ENCODE results near the gene ZNF423. TPM values are rescaled to one million over a fixed set of nuclear protein-coding genes. Genes with fewer than 3 reads are reported as not detected.

Gene ZNF423
- total RNA-seq, 2 experiments from 2014 or later = not detected

- no peaks in the 10 kb centered on the region for H3K9me3 Mint-ChIP-seq
- CTCF ChIA-PET = no interaction called here
- DNase-seq = no peak
- no peak overlapping the region for H3K4me3 Mint-ChIP-seq
- H3K27ac Mint-ChIP-seq = no peak overlapping the region
- no peaks in the 10 kb centered on the region for H3K36me3 Mint-ChIP-seq (ENCODE audit: low read depth)
- no peaks in the 10 kb centered on the region for H3K4me1 Mint-ChIP-seq
- POLR2A ChIA-PET = no interaction called here
- H3K27me3 Mint-ChIP-seq = no peaks in the 10 kb centered on the region
Measured at GRCh38 chr16:49621241-49622083, 234.4 kb downstream of the ZNF423 start.

GRCh38 chr16:49620869-49621240 lies 235.1 kb downstream of the ZNF423 start:
- no peaks in the 10 kb centered on the region for H3K4me1 Mint-ChIP-seq
- ChIA-PET POLR2A (no interaction called here), CTCF (no interaction called here)
- no peak for DNase-seq
- no peaks in the 10 kb centered on the region for H3K27me3 Mint-ChIP-seq
- H3K4me3 Mint-ChIP-seq = no peak overlapping the region
- H3K9me3 Mint-ChIP-seq = no peaks in the 10 kb centered on the region
- no peak overlapping the region for H3K27ac Mint-ChIP-seq
- no peaks in the 10 kb centered on the region for H3K36me3 Mint-ChIP-seq (ENCODE audit: low read depth)

GRCh38 chr16:49620158-49620868 lies 235.6 kb downstream of the ZNF423 start:
- ChIA-PET POLR2A (no interaction called here), CTCF (no interaction called here)
- Mint-ChIP-seq H3K36me3 (ENCODE audit: low read depth) (no peaks in the 10 kb centered on the region), H3K4me1 (no peaks in the 10 kb centered on the region), H3K27ac (no peak overlapping the region), H3K4me3 (no peak overlapping the region), H3K27me3 (no peaks in the 10 kb centered on the region), H3K9me3 (no peaks in the 10 kb centered on the region)
- no peak for DNase-seq

GRCh38 chr16:49619811-49620157 lies 236.1 kb downstream of the ZNF423 start:
- POLR2A ChIA-PET = no interaction called here
- Mint-ChIP-seq H3K36me3 (ENCODE audit: low read depth) (no peaks in the 10 kb centered on the region), H3K4me3 (no peak overlapping the region), H3K27ac (no peak overlapping the region), H3K9me3 (no peaks in the 10 kb centered on the region), H3K27me3 (no peaks in the 10 kb centered on the region), H3K4me1 (no peaks in the 10 kb centered on the region)
- DNase-seq = no peak
- CTCF ChIA-PET = no interaction called here

- peaks cover 3% of the 10 kb centered on the region for H3K27me3 Mint-ChIP-seq
- DNase-seq = no peak
- H3K36me3 Mint-ChIP-seq (ENCODE audit: low read depth) = no peaks in the 10 kb centered on the region
- no peak overlapping the region for H3K4me3 Mint-ChIP-seq
- no peaks in the 10 kb centered on the region for H3K4me1 Mint-ChIP-seq
- no peak overlapping the region for H3K27ac Mint-ChIP-seq
- no peaks in the 10 kb centered on the region for H3K9me3 Mint-ChIP-seq
- POLR2A ChIA-PET = no interaction called here
- CTCF ChIA-PET = no interaction called here
Measured at GRCh38 chr16:49618955-49619354, 237.0 kb downstream of the ZNF423 start.

GRCh38 chr16:49617710-49618330 lies 238.1 kb downstream of the ZNF423 start:
- CTCF ChIA-PET = no interaction called here
- H3K27ac Mint-ChIP-seq = no peak overlapping the region
- no peaks in the 10 kb centered on the region for H3K4me1 Mint-ChIP-seq
- H3K9me3 Mint-ChIP-seq = no peaks in the 10 kb centered on the region
- no peak for DNase-seq
- peaks cover 3% of the 10 kb centered on the region for H3K27me3 Mint-ChIP-seq
- H3K4me3 Mint-ChIP-seq = no peak overlapping the region
- H3K36me3 Mint-ChIP-seq (ENCODE audit: low read depth) = no peaks in the 10 kb centered on the region
- POLR2A ChIA-PET = no interaction called here

- POLR2A ChIA-PET = no interaction called here
- no peaks in the 10 kb centered on the region for H3K9me3 Mint-ChIP-seq
Measured at GRCh38 chr16:49617016-49617629, 238.8 kb downstream of the ZNF423 start.

GRCh38 chr16:49615576-49615975 lies 240.3 kb downstream of the ZNF423 start:
- H3K9me3 Mint-ChIP-seq = no peaks in the 10 kb centered on the region
- H3K4me3 Mint-ChIP-seq = no peak overlapping the region
- POLR2A ChIA-PET = no interaction called here
- no peaks in the 10 kb centered on the region for H3K36me3 Mint-ChIP-seq (ENCODE audit: low read depth)
- DNase-seq = no peak
- H3K27me3 Mint-ChIP-seq = peaks cover 9% of the 10 kb centered on the region
- no peak overlapping the region for H3K27ac Mint-ChIP-seq
- CTCF ChIA-PET = no interaction called here
- H3K4me1 Mint-ChIP-seq = no peaks in the 10 kb centered on the region

More at GRCh38 chr16:49617016-49617629, 238.8 kb downstream of the ZNF423 start:
- no peaks in the 10 kb centered on the region for H3K4me1 Mint-ChIP-seq
- CTCF ChIA-PET = no interaction called here
- no peak overlapping the region for H3K27ac Mint-ChIP-seq
- no peak overlapping the region for H3K4me3 Mint-ChIP-seq
- no peaks in the 10 kb centered on the region for H3K36me3 Mint-ChIP-seq (ENCODE audit: low read depth)
- H3K27me3 Mint-ChIP-seq = peaks cover 3% of the 10 kb centered on the region
- no peak for DNase-seq

- H3K27me3 Mint-ChIP-seq = peaks cover 18% of the 10 kb centered on the region
- ChIA-PET POLR2A (no interaction called here), CTCF (no interaction called here)
- no peak overlapping the region for H3K27ac Mint-ChIP-seq
- H3K9me3 Mint-ChIP-seq = no peaks in the 10 kb centered on the region
- no peak overlapping the region for H3K4me3 Mint-ChIP-seq
- no peaks in the 10 kb centered on the region for H3K4me1 Mint-ChIP-seq
- no peaks in the 10 kb centered on the region for H3K36me3 Mint-ChIP-seq (ENCODE audit: low read depth)
- DNase-seq = no peak
Measured at GRCh38 chr16:49610983-49611382, 244.9 kb downstream of the ZNF423 start.

GRCh38 chr16:49608779-49609178 lies 247.1 kb downstream of the ZNF423 start:
- Mint-ChIP-seq H3K27me3 (peaks cover 15% of the 10 kb centered on the region), H3K27ac (no peak overlapping the region), H3K9me3 (no peaks in the 10 kb centered on the region), H3K4me3 (no peak overlapping the region), H3K4me1 (no peaks in the 10 kb centered on the region), H3K36me3 (ENCODE audit: low read depth) (no peaks in the 10 kb centered on the region)
- POLR2A ChIA-PET = no interaction called here
- CTCF ChIA-PET = no interaction called here
- DNase-seq = no peak

- H3K27ac Mint-ChIP-seq = no peak overlapping the region
- DNase-seq = no peak
- CTCF ChIA-PET = no interaction called here
- H3K27me3 Mint-ChIP-seq = peaks cover 15% of the 10 kb centered on the region
- H3K4me3 Mint-ChIP-seq = no peak overlapping the region
- no peaks in the 10 kb centered on the region for H3K4me1 Mint-ChIP-seq
- POLR2A ChIA-PET = no interaction called here
- H3K36me3 Mint-ChIP-seq (ENCODE audit: low read depth) = no peaks in the 10 kb centered on the region
- no peaks in the 10 kb centered on the region for H3K9me3 Mint-ChIP-seq
Measured at GRCh38 chr16:49608098-49608497, 247.8 kb downstream of the ZNF423 start.

- H3K9me3 Mint-ChIP-seq = no peaks in the 10 kb centered on the region
- H3K4me1 Mint-ChIP-seq = no peaks in the 10 kb centered on the region
- no peak for DNase-seq
- ChIA-PET CTCF (no interaction called here), POLR2A (no interaction called here)
- no peak overlapping the region for H3K27ac Mint-ChIP-seq
- peaks cover 8% of the 10 kb centered on the region for H3K27me3 Mint-ChIP-seq
- no peaks in the 10 kb centered on the region for H3K36me3 Mint-ChIP-seq (ENCODE audit: low read depth)
- no peak overlapping the region for H3K4me3 Mint-ChIP-seq
Measured at GRCh38 chr16:49605536-49606254, 250.2 kb downstream of the ZNF423 start.

- H3K4me3 Mint-ChIP-seq = no peak overlapping the region
- no peaks in the 10 kb centered on the region for H3K9me3 Mint-ChIP-seq
- peaks cover 7% of the 10 kb centered on the region for H3K27me3 Mint-ChIP-seq
- POLR2A ChIA-PET = no interaction called here
- no peak overlapping the region for H3K27ac Mint-ChIP-seq
- no peaks in the 10 kb centered on the region for H3K36me3 Mint-ChIP-seq (ENCODE audit: low read depth)
- H3K4me1 Mint-ChIP-seq = no peaks in the 10 kb centered on the region
- CTCF ChIA-PET = no interaction called here
- no peak for DNase-seq
Measured at GRCh38 chr16:49604602-49605001, 251.3 kb downstream of the ZNF423 start.

All from activated CD4-positive, alpha-beta memory T cell treated with anti-CD3 and anti-CD28 coated beads, Interleukin-2, amount 10 ng/mL, durations not matched to agents 7 days and 5 days (primary cell).